H54 (cell line): Measurements from ENCODE around the gene RAPGEF6.

ENCODE experiments used
- DNase-seq: peaks from one replicate; pipeline ENCODE4 v3.0.0; 2011; ENCODE audit warnings: low spot score, mixed read lengths; ENCODE audit not compliant: insufficient read length
- FAIRE-seq: peaks from 3 replicates; lab custom pipeline; 2011; peaks lifted over from hg19 to GRCh38; lab: Jason Lieb, UNC
- POLR2A ChIP-seq: IDR thresholded peaks from 2 replicates; pipeline ENCODE4 v1.6.1; 2011; ENCODE audit warnings: low read depth, mild to moderate bottlenecking, low read length

Gene RAPGEF6

GRCh38 chr5:131375351-131375750 is 259.7 kb downstream of the RAPGEF6 start:
- DNase-seq, result no peak
- no peak for TF ChIP-seq POLR2A
- FAIRE-seq, result no peak
